ENCODE results near the gene CD247.

CD247 gene

GRCh38 chr1:167465018-167465417, 53.3 kb downstream of the CD247 start:
- no peak for DNase-seq (ENCODE audit: low read depth)
- H3K4me3 ChIP-seq (ENCODE audit: low read depth, low read length), result no peak overlapping the region
- TF ChIP-seq CTCF (IDR thresholded peaks at IDR 0.05; ENCODE audit: insufficient read depth, low read depth, low read length, missing control alignments), result no peak

GRCh38 chr1:167463875-167464575, 54.3 kb downstream of the CD247 start:
- H3K4me3 ChIP-seq (ENCODE audit: low read depth, low read length), result no peak overlapping the region
- TF ChIP-seq CTCF (IDR thresholded peaks at IDR 0.05; ENCODE audit: insufficient read depth, low read depth, low read length, missing control alignments), result no peak
- no peak for DNase-seq (ENCODE audit: low read depth)

- no peak for DNase-seq (ENCODE audit: low read depth)
- no peak for TF ChIP-seq CTCF (IDR thresholded peaks at IDR 0.05; ENCODE audit: insufficient read depth, low read depth, low read length, missing control alignments)
- no peak overlapping the region for H3K4me3 ChIP-seq (ENCODE audit: low read depth, low read length)
Measured at GRCh38 chr1:167463080-167463479, 55.2 kb downstream of the CD247 start.

- no peak for TF ChIP-seq CTCF (IDR thresholded peaks at IDR 0.05; ENCODE audit: insufficient read depth, low read depth, low read length, missing control alignments)
- DNase-seq (ENCODE audit: low read depth), result no peak
- H3K4me3 ChIP-seq (ENCODE audit: low read depth, low read length), result no peak overlapping the region
Measured at GRCh38 chr1:167462341-167462740, 56.0 kb downstream of the CD247 start.

- DNase-seq (ENCODE audit: low read depth), result no peak
- TF ChIP-seq CTCF (IDR thresholded peaks at IDR 0.05; ENCODE audit: insufficient read depth, low read depth, low read length, missing control alignments), result no peak
- H3K4me3 ChIP-seq (ENCODE audit: low read depth, low read length), result no peak overlapping the region
Measured at GRCh38 chr1:167460836-167461235, 57.5 kb downstream of the CD247 start.

- H3K4me3 ChIP-seq (ENCODE audit: low read depth, low read length), result no peak overlapping the region
- no peak for TF ChIP-seq CTCF (IDR thresholded peaks at IDR 0.05; ENCODE audit: insufficient read depth, low read depth, low read length, missing control alignments)
- no peak for DNase-seq (ENCODE audit: low read depth)
Measured at GRCh38 chr1:167457936-167458584, 60.3 kb downstream of the CD247 start.
